ENCODE data around the gene KRTAP4-12. TPM values are rescaled to one million over a fixed set of nuclear protein-coding genes. Genes with fewer than 3 reads are reported as not detected.
"Not testable (repeated sequence)": the region's sequence is repeated elsewhere in the genome, so short reads cannot be mapped to it uniquely, and the experiment has no call there.

Gene KRTAP4-12
- not detected in 2 replicates for total RNA-seq (2013; cell fraction: nucleolus; rRNA removed)
- not detected in 2 replicates for total RNA-seq (2014; rRNA removed)
- not detected in 2 replicates for total RNA-seq (2014; rRNA removed; fragmentation: Illumina TruSeq; extraction: Trizol)
- not detected in 2 replicates for total RNA-seq (2021)
- polyA plus RNA-seq (2011; ENCODE audit: low read depth), result not detected
- not detected in 2 replicates for polyA plus RNA-seq (2011; rRNA removed)
- not detected in 2 replicates for polyA plus RNA-seq (2011; cell fraction: cytosol; rRNA removed)
- not detected in 2 replicates for polyA plus RNA-seq (2011; cell fraction: nucleus; rRNA removed)
- not detected in 2 replicates for polyA plus RNA-seq (2012)
- not detected in 2 replicates for polyA plus RNA-seq (2014; fragmentation: Illumina TruSeq; extraction: Trizol)
- not detected for polyA plus RNA-seq (2014; fragmentation: Nextera tagmentation; extraction: Ambion mirVana)
- polyA plus RNA-seq (2014; rRNA removed), result not detected in 2 replicates
- polyA plus RNA-seq (2016; fragmentation: Nextera tagmentation; extraction: Ambion mirVana), result not detected
- polyA minus RNA-seq (2011; rRNA and poly(A)+ RNA removed), result not detected in 2 replicates
- polyA minus RNA-seq (2011; cell fraction: cytosol; rRNA and poly(A)+ RNA removed), result not detected in 2 replicates
- polyA minus RNA-seq (2011; cell fraction: nucleus; rRNA and poly(A)+ RNA removed), result not detected in 2 replicates
- Bru-seq, nascent RNA, result not detected
- not detected for BruChase-seq, experiment 1, labeled RNA remaining after a 6-hour chase
- BruChase-seq, experiment 2, labeled RNA remaining after a 2-hour chase, result not detected
- long read RNA-seq, experiment 1, result 0 reads
- long read RNA-seq, experiment 2, result 0 reads

DNA sequence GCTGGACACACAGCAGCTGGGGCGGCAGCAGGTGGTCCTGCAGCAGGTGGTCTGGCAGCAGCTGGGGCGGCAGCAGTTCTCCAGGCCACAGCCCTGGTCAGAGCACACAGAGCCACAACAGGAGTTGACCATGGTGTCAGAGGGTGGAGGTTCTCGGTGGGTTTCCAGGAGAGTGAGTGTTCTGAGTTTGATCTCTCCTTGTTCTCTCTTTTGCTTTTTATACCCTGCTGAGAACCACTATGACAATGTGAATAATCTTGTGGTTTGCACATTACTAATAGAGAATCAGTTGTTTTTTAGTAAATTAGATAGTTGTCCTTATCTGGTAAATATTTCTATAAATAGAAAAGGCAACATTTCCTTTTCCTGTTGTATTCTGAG is at the start of gene KRTAP4-12:
TSS of gene KRTAP4-12 (minus strand) at position 192 of the 381 bp plus-strand sequence. CDS start at position 132, 60 bp downstream.
- H3K4me1 ChIP-seq (ENCODE audit: control insufficient read depth, insufficient read depth, low read length), result not testable (repeated sequence)

GRCh38 chr17:41171886-41172285 is 47.9 kb upstream of the KRTAP4-12 start:
- peaks cover 3% of the 10 kb centered on the region; the same call in 1 of the 2 replicates for H3K4me1 ChIP-seq (ENCODE audit: control insufficient read depth, insufficient read depth, low read length)

More for the DNA sequence above, at the start of gene KRTAP4-12:
- H3K27me3 ChIP-seq (replicated peaks in 1 of 2; ENCODE audit: control insufficient read depth in 2 of 2, insufficient read depth in 2 of 2, low read length in 1 of 2); in situ Hi-C loops (cut with MboI); RAD21 ChIA-PET (ENCODE audit: unreplicated experiment); H4K20me1 ChIP-seq (ENCODE audit: control insufficient read depth, insufficient read depth); H3K9ac ChIP-seq (ENCODE audit: control insufficient read depth, insufficient read depth, low read length); H2AFZ ChIP-seq (ENCODE audit: control insufficient read depth, low read depth, low read length); H3K4me2 ChIP-seq (ENCODE audit: control insufficient read depth, insufficient read depth); H3K79me2 ChIP-seq (ENCODE audit: control insufficient read depth, insufficient read depth, low read length); DNase-seq (ENCODE audit: low read depth, low spot score); H3K9me3 ChIP-seq (replicated peaks; ENCODE audit: control insufficient read depth, insufficient read depth, low read length); ATAC-seq; H3K4me3 ChIP-seq; BruUV-seq (replicated peaks); POLR2A ChIA-PET; H3K27ac ChIP-seq (ENCODE audit: control insufficient read depth, insufficient read depth); SMC1A ChIA-PET (ENCODE audit: uncharacterized antibody, unreplicated experiment); H3K36me3 ChIP-seq (ENCODE audit: control insufficient read depth in 2 of 2, insufficient read depth in 2 of 2, low read length in 1 of 2); FAIRE-seq; intact Hi-C loops (cut with micrococcal nuclease; ENCODE audit: unreplicated experiment): not testable (repeated sequence)
- 18% methylated on average over 3 of the region's 3 CpGs for WGBS (ENCODE audit: insufficient coverage, insufficient replicate concordance, low lambda C conversion rate, missing lambda C conversion rate)
- CTCF ChIA-PET, result interaction anchor here (0.5 kb wide), 1 partner anchor 431 kb away, joined by 3 read pairs; no protein-coding TSS in a partner anchor

More at GRCh38 chr17:41171886-41172285, 47.9 kb upstream of the KRTAP4-12 start:
- WGBS (ENCODE audit: insufficient coverage, insufficient replicate concordance, low lambda C conversion rate, missing lambda C conversion rate), result 4% methylated on average over 2 of the region's 2 CpGs
- H4K20me1 ChIP-seq (ENCODE audit: control insufficient read depth, insufficient read depth), result no peaks in the 10 kb centered on the region
- POLR2A ChIA-PET, result no interaction called here
- H3K9me3 ChIP-seq (replicated peaks; ENCODE audit: control insufficient read depth, insufficient read depth, low read length), result no peaks in the 10 kb centered on the region
- no peaks in the 10 kb centered on the region for H3K79me2 ChIP-seq (ENCODE audit: control insufficient read depth, insufficient read depth, low read length)
- CTCF ChIA-PET, result no interaction called here
- ATAC-seq (no peak), DNase-seq (ENCODE audit: low read depth, low spot score) (no peak), FAIRE-seq (no peak)
- no peak overlapping the region for H3K27ac ChIP-seq (ENCODE audit: control insufficient read depth, insufficient read depth)
- no peaks in the 10 kb centered on the region for H3K36me3 ChIP-seq (ENCODE audit: control insufficient read depth in 2 of 2, insufficient read depth in 2 of 2, low read length in 1 of 2)
- RAD21 ChIA-PET (ENCODE audit: unreplicated experiment), result no interaction called here
- TF ChIP-seq, protein P1, sequence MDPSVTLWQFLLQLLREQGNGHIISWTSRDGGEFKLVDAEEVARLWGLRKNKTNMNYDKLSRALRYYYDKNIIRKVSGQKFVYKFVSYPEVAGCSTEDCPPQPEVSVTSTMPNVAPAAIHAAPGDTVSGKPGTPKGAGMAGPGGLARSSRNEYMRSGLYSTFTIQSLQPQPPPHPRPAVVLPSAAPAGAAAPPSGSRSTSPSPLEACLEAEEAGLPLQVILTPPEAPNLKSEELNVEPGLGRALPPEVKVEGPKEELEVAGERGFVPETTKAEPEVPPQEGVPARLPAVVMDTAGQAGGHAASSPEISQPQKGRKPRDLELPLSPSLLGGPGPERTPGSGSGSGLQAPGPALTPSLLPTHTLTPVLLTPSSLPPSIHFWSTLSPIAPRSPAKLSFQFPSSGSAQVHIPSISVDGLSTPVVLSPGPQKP (IDR thresholded peaks at IDR 0.05; ENCODE audit: low read depth, low read length), result no peak
- H3K4me2 ChIP-seq (ENCODE audit: control insufficient read depth, insufficient read depth), result no peak overlapping the region
- no peak overlapping the region for H3K9ac ChIP-seq (ENCODE audit: control insufficient read depth, insufficient read depth, low read length)
- SMC1A ChIA-PET (ENCODE audit: uncharacterized antibody, unreplicated experiment), result no interaction called here
- no peaks in the 10 kb centered on the region; a peak in 1 of 4 replicates for H3K27me3 ChIP-seq (replicated peaks in 1 of 2; ENCODE audit: control insufficient read depth in 2 of 2, insufficient read depth in 2 of 2, low read length in 1 of 2)
- in situ Hi-C loops (cut with MboI) (no loop called here), intact Hi-C loops (cut with micrococcal nuclease; ENCODE audit: unreplicated experiment) (no loop called here)
- no TSS peak for BruUV-seq (replicated peaks)
- H2AFZ ChIP-seq (ENCODE audit: control insufficient read depth, low read depth, low read length), result no peak overlapping the region
- H3K4me3 ChIP-seq, result no peak overlapping the region

Measured in GM12878 (cell line).